Sciatic nerve (tissue), 2 donors: ENCODE data around the gene HDGFL2. TPM values are rescaled to one million over a fixed set of nuclear protein-coding genes. Genes with fewer than 3 reads are reported as not detected.

ENCODE experiments used
- ATAC-seq: fragments of 200-7000 bp; cut with Tn5 transposase; one replicate; pipeline ENCODE4 v1.9.1; 2020; ENCODE audit warnings: mild to moderate bottlenecking, moderate library complexity
- DNase-seq: peaks from one replicate; pipeline ENCODE4 v3.0.0-alpha.2; 2020; ENCODE audit warnings: low spot score
- intact Hi-C: fragments of 100-400 bp; cut with DNase I; formaldehyde crosslinking; loops from one replicate; pipeline ENCODE4 v1.14.2; 2022
- total RNA-seq: library from RNA; stranded (reverse); fragmentation: NEBNext Ultra II Directional; extraction: Animal tissue kit (Norgen Biotek cat#: 25700); gene quantifications from one replicate; pipeline ENCODE4 v1.2.1, GENCODE V29; 2021
- donor health status: DM: no; HTN: no; CAD: no.
- donor health status: DM: no; HTN: no; CAD: no.

HDGFL2 gene
- total RNA-seq, 1 donor from 2014 or later, result 37.7 TPM

DNA sequence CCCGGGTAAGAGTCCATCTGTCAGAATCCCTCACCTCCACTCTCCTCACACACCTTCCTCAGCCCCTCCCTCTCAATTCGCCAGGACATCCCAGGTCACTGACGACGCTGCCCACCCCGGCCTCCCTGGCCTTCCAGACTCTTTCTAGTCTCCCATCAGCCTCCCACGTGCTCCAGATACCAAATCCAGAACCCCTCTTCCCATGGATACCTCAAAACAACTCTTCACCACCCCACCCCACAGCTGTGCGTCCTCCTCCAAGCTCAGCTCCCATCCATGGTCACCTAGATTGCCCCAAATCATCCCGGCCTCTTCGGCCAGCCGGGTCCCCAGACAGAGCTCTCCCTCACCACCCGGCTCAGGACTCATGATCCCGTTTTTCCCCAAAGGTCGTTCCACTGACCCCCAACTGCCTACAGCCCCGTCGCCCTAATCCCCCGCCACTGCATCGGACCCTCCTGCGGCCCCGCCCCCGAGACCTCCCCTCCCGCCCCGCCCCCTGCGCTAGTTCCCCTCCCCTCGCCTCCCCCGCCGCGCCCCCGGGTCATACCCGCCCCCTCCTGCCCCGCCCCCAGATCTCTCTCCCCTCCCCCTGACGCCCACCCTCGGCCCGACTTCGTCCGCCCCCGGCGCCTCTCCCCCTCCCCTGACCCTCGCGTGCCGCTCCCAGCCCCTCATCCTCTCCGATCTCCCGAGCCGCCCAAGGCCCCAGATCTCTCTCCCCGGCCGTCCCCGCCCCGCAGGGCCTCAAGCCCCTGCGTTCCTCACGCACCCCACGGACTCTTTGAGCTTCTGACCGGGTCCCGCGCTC lies 15.0 kb upstream of the HDGFL2 start:
- ATAC-seq (peak; percentile 31), DNase-seq (peak; percentile 77)
- intact Hi-C loops, result no loop called here

DNA sequence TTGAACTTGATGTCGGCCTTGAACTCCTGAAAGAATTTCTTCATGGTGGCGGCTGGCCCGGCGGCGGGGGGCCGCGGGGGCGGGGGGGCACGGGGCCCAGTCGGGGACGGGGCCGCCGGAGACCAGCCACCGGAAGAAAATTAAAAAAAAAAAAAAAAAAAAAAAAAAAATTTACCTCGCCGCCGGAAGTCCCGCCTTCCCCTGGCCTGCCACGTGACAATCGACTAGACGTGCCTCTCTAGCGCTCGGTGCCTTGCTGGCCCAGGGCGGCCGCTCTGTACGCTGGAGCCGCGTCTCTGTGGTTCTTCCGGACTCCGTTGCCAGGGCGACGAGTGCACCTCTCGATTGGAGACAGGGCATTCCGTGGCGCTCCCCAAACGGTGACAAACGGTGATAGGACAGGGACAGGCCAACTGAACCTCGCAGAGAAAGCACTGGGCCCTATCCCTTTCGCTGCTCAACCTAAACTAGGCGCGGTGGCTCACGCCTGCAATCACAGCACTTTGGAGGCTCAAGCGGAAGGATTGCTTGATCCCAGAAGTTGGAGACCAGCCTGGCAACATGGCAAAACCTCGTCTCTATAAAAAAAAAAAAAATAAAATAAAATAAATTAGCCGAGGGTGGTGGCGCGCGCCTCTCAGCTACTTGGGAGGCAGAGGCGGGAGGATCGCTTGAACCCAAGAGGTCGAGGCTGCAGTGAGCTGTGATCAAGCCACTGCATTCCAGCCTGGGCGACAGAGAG lies 14.3 kb upstream of the HDGFL2 start, which contains the start of gene UBXN6:
UBXN6 (minus strand) TSS at position 141 of the 742 bp plus-strand sequence; CDS start at position 44, 97 bp downstream.
- DNase-seq (peak; percentile 98), ATAC-seq (peak; percentile 90)
- intact Hi-C loops, result no loop called here

DNA sequence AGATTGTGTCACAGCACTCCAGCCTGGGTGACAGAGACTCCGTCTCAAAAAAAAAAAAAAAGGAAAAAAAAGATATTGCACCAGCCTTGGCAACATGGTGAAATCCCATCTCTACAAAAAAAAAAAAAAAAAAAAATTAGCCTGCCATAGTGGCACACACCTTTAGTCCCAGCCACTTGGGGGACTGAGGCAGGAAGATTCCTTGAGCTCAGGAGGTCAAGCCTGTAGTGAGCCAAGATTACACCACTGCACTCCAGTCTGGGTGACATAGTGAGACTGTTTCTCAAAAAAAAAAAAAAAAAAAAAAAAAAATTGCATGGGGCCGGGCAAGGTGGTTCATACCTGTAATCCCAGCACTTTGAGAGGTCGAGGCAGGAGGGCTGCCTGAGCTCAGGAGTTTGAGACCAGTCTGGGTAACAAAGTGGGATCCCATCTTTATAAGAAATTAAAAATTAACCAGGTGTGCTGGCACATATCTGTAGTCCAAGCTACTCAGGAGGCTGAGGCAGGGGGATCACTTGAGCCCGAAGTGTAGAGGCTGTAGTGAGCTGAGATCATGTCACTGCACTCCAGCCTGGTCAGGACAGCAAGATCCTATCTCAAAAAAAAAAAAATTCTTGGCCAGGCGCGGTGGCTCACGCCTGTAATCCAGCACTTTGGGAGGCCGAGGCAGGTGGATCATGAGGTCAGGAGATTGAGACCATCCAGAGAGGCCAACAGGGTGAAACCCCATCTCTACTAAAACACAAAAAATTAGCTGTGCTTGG lies 7.1 kb upstream of the HDGFL2 start:
- no peak for ATAC-seq
- intact Hi-C loops, result no loop called here
- no peak for DNase-seq

DNA sequence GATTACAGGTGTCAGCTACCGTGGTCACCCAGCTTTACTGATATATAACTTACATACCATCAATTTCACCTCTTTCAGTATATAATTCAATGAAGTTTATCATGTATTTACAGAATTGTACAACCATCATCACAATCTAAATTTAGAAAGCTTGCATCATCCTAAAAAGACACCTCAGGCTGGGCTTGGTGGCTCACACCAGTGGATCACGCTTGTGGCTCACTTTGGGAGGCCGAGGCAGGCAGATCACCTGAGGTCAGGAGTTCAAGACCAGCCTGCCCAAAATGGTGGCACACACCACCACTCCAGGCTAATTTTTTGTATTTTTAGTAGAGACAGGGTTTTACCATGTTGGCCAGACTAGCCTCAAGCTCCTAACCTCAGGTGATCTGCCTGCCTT lies 4.3 kb upstream of the HDGFL2 start:
- no peak for DNase-seq
- intact Hi-C loops, result no loop called here
- ATAC-seq, result no peak

DNA sequence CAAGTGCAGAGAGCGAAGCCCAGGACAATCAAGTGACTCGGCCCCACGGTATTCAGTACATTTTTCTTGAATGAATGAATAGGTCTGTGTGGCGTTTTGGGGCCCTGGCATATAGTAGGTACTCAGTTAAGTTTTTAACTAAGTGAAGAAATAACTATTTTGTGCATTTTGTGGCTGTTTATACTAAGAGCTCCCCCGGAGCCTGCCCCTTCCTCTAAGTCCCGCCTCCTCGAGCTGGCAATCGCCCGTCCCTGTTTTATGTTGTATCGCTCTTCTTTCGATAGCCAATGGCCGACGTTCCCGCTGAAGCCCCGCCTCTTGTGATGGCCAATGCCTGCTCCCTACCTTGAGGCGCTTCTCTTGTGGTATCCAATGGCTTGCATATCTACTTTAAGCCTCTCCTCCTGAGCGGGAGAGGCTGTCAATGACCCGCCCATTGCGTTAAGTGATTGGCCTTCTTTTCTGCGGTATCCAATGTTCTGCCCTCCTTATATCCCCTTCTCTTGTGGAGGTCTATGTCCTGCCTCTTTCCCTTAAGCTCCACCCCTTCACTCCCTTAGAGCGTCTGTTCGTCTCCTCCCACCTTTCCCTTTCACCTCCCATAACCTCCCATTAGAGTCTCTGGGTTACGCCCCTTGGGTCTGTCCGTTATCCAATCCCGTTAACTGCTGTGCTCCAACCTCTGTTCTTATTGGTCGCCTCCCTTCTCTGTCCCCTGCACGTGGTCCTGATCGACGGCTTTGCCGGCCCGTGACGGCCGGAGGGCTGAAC lies 509 bp upstream of the HDGFL2 start:
- ATAC-seq (peak; percentile 97), DNase-seq (peak; percentile 97)
- intact Hi-C loops, result no loop called here

DNA sequence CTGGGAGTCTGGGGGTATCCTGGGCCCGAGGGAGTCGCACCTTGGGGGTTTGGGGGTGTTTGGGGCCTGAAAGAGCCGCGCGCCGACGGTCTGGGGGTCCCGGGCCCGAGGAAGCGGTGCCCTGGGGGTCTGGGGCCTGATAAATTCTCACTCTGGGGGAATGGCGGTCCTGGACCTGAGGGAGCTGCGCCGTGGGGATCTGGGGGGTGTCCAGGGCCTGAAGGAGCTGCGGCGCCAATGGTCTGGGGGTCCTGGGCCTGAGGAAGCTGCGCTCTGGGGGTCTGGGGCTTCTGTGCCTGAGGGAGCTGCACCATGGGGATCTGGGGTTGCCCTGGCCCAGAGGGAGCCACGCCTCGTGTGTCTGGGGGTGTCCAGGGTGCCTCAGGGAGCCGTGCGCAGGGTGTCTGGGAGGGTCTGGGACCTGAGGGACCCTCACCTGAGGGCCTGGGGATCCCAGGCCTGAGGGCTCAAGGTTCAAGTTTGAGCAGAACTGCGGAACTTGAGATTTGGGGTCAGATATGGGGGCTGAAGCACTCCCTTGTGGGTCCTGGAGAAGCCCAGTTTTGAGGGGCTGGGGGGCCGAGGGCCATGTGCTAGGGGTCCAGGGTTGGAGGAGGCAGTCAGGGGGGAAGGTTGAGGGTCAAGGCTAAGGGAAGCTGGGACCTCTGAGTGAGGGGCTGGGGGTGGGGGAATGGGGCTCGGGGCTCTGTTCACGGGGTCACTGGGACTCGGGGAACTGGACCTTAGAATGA lies 1.1 kb downstream of the HDGFL2 start:
- no peak for DNase-seq
- intact Hi-C loops, result no loop called here

DNA sequence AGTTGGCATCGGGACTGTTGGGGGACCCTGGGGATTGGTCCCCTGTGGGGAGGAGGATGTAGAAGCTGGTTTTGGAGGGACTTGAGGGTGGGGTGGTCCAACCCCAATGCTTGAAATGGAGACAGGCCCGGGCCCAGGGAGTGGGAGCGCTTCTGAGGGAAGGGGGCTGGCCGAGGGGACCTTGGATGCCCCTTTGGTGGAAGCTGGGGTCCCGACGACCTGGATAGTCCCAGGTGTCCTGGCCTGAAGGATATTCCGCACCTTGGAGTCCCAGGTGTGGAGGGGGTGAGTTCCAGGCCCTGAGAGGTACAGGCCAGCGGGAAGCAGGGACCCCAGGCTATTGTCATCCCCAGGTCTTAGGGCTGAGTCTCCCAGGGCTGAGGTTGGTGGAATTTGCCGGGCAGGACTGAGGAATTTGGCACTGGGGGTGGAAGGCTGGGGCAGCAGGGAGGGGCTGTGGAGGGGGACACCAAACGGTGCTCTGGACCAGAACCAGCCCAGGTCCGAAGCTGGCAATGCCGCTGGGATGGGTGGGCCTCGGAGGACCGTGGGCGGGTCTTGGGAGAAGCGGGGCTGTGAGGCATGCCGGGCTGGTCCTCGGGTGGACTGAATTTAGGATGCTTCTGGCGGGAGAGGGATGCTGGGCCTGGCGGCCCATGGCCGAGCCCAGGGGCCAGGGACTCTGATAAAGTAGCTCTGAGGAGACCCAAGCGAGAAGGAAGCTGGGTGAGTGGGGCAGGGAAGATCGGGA lies 1.8 kb downstream of the HDGFL2 start:
- ATAC-seq (no peak), DNase-seq (no peak)
- intact Hi-C loops, result no loop called here

More for the DNA sequence above, 1.1 kb downstream of the HDGFL2 start:
- no peak for ATAC-seq

DNA sequence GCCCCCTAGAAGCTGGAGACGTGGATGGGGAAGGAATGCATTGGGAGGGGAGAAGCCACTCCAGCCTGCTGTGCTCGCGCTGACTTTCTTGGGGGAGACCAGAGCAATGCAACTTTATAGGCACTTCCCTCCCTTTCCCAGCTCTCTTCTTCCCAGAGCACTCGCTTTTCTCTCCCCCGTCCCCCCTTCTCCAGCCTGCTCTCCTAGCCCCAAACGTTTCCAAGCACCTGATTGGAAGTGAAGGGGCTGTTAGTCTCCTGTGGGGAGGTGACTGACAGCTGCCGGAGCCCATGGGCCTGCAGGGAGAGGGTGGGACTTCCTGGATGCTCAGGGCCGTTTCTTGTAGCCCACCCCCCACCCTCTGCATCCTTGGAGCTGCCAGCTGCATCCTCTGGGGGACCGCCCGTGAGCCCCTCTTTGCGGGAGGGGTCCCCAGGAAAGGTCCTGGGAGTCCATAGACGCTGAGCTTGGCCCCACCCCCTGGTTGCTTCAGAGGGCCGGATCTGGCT lies 2.5 kb downstream of the HDGFL2 start:
- DNase-seq, result no peak
- ATAC-seq, result no peak
- intact Hi-C loops, result no loop called here

DNA sequence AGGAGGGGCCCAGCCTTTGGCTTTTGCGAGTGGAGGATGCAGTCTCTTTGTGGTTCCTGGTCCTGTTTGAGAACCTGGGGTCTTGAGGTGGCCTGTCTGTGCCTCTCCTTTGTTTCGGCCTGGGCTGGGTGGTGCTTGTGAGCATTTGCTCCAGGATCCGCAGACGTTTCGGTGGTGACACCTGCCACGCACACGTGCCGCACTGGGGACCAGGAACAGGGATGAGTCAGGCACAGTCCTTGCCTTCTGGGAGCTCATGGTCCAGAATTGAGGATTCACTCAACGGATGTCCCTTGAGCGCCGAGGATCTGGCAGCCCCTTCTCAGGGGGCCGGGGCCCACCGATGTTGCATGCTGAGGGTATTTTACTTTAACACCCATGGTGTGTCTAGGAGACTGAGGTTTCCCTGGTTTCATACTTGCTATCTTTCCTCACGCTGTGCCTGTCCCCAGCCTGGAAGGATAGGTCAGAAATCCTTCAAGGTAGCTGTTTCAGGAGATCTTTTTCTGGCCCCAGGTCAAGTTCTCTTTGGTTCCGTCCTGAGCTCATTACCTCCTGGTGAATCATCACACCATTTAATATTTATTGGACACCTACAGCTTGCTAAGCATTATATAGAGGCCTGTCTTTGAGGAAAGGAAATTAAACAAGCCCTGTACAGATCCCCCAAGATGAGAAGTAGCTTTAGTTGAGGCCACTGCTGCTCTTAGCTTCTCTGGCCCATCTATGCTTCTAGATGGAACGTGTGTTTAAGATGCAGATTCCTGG lies 5.1 kb downstream of the HDGFL2 start:
- DNase-seq, result no peak
- intact Hi-C loops, result no loop called here
- no peak for ATAC-seq

DNA sequence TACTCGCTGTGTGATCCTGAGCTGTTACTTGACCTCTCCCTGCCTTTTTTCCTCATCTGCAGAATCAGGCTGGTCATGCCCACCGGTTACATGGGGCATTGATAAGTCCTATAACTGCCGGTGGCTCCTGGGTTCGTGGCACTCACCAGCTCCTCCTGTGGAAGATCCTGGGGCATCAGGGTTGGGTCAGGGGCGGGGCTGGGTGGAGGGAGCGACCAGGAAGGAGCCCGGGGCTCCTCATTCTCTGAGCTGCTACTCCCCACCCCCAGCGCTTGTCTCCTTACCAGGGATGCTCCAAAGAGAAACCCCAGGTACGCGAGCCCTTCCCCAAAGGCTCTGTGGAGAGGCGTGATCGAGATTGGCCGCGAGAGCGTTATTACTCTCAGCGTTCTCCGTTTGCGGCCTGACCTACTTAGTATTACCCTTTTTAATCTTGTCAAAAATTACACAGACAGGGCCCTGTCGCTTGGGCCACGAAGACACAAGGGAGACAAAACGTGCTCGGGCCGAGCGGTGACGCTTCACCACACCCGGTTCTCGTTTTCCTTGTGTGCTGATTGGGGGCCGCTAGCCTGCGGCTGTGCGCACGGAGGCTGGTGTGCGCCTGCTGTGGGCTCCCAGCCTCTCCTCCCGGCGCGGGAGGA lies 10.7 kb downstream of the HDGFL2 start:
- DNase-seq, result no peak
- no peak for ATAC-seq
- intact Hi-C loops, result no loop called here

DNA sequence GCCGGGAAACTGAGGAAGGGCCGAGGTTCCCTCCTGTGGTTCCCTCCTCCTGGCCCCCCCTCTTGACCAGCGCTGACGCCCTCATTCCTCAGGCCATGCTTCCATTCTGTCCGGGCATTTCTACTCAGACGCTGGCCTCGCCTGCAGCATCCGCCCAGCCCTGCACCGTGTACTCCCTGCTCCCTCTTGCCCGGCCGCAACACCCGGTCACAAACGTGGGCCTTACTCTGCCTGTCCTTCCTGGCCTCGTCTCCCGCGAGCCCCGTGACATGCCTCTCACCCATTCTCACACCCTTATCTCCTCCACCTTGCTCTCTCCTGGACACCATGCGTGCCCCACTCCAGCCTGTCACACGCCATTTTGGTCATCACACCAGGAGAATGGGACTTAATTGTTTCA lies 11.3 kb downstream of the HDGFL2 start:
- no peak for DNase-seq
- no peak for ATAC-seq
- intact Hi-C loops, result no loop called here

DNA sequence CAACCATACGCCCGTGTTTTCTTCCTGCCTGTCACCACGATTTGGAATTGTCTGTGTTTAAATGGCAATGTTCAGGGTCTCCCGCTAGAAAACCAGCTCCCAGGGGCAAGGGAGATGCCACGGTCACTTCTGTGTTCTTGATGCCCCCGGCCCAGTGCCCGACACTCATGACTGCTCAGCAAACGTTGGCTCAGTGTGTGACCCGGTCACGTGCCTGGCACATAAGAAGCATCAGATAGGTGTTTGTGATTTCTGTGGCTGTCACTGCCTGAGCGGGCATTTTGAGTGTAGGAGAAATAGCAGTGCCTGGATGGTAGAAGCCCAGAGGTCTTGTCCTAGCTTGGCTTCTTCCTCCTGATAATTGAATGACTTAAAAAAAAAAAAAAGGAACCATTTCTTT lies 15.5 kb downstream of the HDGFL2 start:
- ATAC-seq (no peak), DNase-seq (no peak)
- intact Hi-C loops, result no loop called here

DNA sequence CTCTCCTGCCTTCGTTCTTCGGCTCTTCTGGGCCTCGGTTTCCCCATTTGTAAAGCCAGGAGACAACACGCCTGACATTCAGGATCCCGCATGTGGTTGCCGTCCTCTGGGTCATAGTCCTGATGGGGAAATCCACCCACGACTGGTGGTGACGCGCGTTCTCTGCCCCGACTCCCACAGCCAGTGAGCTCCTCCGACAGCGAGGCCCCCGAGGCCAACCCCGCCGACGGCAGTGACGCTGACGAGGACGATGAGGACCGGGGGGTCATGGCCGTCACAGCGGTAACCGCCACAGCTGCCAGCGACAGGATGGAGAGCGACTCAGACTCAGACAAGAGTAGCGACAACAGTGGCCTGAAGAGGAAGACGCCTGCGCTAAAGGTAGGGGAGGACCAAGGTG lies 16.4 kb downstream of the HDGFL2 start:
- ATAC-seq (no peak), DNase-seq (no peak)
- intact Hi-C loops, result no loop called here

DNA sequence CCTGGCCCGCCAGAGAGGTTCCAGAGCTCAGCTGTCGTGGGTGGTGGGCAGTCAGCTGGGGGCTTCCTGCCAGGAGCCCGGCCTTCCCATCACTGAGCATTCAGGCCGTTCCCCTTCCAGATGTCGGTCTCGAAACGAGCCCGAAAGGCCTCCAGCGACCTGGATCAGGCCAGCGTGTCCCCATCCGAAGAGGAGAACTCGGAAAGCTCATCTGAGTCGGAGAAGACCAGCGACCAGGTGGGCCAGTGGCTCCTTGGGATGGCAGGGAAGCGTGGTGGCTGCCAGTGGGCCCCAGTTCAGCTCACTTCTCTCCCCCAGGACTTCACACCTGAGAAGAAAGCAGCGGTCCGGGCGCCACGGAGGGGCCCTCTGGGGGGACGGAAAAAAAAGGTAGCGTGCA lies 19.3 kb downstream of the HDGFL2 start:
- no peak for ATAC-seq
- intact Hi-C loops, result no loop called here
- no peak for DNase-seq

DNA sequence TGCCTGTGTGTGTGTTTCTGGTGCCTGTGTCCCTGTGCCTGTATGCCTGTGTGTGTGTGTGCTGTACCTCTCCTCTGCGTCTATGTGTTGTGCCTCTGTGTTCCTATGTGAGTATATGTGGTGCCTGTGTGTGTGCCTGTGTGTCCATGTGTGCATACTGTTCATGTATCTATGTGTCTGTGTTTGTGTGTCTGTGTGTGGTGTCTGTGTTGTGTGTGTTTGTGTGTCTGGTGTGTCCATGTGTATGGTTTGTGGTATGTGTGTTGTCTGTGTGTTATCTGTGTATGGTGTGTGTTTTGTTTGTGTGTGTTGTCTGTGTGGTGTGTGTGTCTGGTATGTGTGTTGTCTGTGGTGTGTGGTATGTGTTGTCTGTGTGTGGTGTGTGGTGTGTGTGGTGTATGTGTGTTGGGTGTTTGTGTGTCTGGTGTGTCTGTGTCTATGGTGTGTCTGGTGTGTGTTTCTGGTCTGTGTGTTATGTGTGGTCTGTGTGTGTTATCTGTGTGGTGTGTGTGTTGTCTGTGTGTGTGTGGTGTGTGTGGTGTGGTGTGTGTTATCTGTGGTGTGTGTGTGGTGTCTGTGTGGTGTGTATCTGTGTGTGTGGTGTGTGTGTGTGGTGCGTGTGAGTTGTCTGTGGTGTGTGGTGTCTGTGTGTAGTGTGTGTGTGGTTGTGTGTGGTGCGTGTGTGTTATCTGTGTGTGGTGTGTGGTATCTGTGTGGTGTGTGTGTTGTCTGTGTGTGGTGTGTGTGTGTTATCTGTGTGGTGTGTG lies 20.4 kb downstream of the HDGFL2 start:
- DNase-seq (no peak), ATAC-seq (no peak)
- intact Hi-C loops, result no loop called here
